ENCODE measurements around the gene KIF16B.

- TF ChIP-seq EZH2 (conservative IDR thresholded peaks at IDR 0.05; ENCODE audit: low read depth, low read length) (no peak), USF2 (IDR thresholded peaks at IDR 0.05; ENCODE audit: low read depth, low read length) (no peak), USF2 (CRISPR knock-in tag; IDR thresholded peaks at IDR 0.05; ENCODE audit: borderline replicate concordance) (no peak)
Observed at GRCh38 chr20:16287776-16288175, 285.5 kb downstream of the KIF16B start.
